ENCODE data around the gene ETNK2. TPM values are rescaled to one million over a fixed set of nuclear protein-coding genes. Genes with fewer than 3 reads are reported as not detected.

Gene ETNK2
- total and polyA plus RNA-seq, 2 of the 8 experiments (the other 6 are each of a cell fraction or from before 2014, with no cell fraction given), result 20.1 to 26.7 TPM

- Histone ChIP-seq H3K23me2 (ENCODE audit: low read depth, low read length) (no peaks in the 10 kb centered on the region; the same call in 1 of the 2 replicates), H2AK5ac (ENCODE audit: low read depth, low read length) (no peak overlapping the region), H4K8ac (ENCODE audit: extremely low read depth, insufficient read depth, low read length) (no peak overlapping the region), H3K27me3 (replicated peaks in 1 of 4; ENCODE audit: control insufficient read depth in 3 of 4, extremely low read depth in 1 of 4, insufficient read depth in 3 of 4, low read length in 3 of 4) (no peaks in the 10 kb centered on the region; a peak in 1 of 7 replicates), H3K79me1 (ENCODE audit: low read depth, low read length) (peaks cover 2% of the 10 kb centered on the region; the same call in 1 of the 2 replicates), H3K56ac (replicated peaks; ENCODE audit: insufficient read length, low read depth, low read length) (no peak overlapping the region), H4K91ac (replicated peaks; ENCODE audit: insufficient read length, low read length) (no peak overlapping the region), H3K36me3 (ENCODE audit: control insufficient read depth in 2 of 4, insufficient read depth in 4 of 4, low read length in 3 of 4) (no peaks in the 10 kb centered on the region), H3K4me3 (ENCODE audit: extremely low read depth in 1 of 4, insufficient read depth in 2 of 4, low read depth in 3 of 4, low read length in 4 of 4) (no peak overlapping the region), H3K14ac (ENCODE audit: insufficient read length) (no peak overlapping the region), H3K79me2 (ENCODE audit: control insufficient read depth in 1 of 2, insufficient read depth in 2 of 2, low read length in 2 of 2) (no peaks in the 10 kb centered on the region), H3K23ac (ENCODE audit: insufficient read length) (no peak overlapping the region), H3K18ac (ENCODE audit: extremely low read depth, low read length) (no peak overlapping the region), H3K4ac (replicated peaks; ENCODE audit: insufficient read length, low read depth, low read length) (no peak overlapping the region), H3K27ac (ENCODE audit: low read depth, low read length) (no peak overlapping the region), H3K4me2 (ENCODE audit: insufficient read depth in 1 of 2, low read depth in 2 of 2, low read length in 2 of 2) (no peak overlapping the region), H4K5ac (ENCODE audit: insufficient read length, low read depth, low read length) (no peak overlapping the region), H3K9me3 (ENCODE audit: insufficient read depth in 2 of 2, low read depth in 1 of 2, low read length in 1 of 2) (no peaks in the 10 kb centered on the region), H2BK20ac (ENCODE audit: low read length) (no peak overlapping the region), H2BK12ac (ENCODE audit: low read depth, low read length) (no peak overlapping the region), H2BK120ac (replicated peaks; ENCODE audit: low read depth, low read length) (no peak overlapping the region), H2BK5ac (ENCODE audit: low read depth, low read length) (no peak overlapping the region), H3K4me1 (replicated peaks in 1 of 4; ENCODE audit: control insufficient read depth in 3 of 4, insufficient read depth in 4 of 4, low read length in 3 of 4) (peaks cover 0 to 5% (median under 1%) of the 10 kb centered on the region in 4 experiments; a peak in 3 of 7 replicates), H2BK15ac (ENCODE audit: low read length) (no peak overlapping the region), H2AFZ (ENCODE audit: low read length) (no peak overlapping the region), H4K20me1 (replicated peaks in 1 of 2; ENCODE audit: control insufficient read depth in 1 of 2, insufficient read depth in 2 of 2, low read length in 2 of 2) (peaks cover 0 to 2% of the 10 kb centered on the region in 2 experiments), H3K9ac (replicated peaks in 1 of 4; ENCODE audit: extremely low read depth in 1 of 4, low read depth in 3 of 4, low read length in 3 of 4) (no peak overlapping the region)
- DNase-seq (ENCODE audit: low read depth in 1 of 2, low spot score in 2 of 2) (no peak), FAIRE-seq (no peak)
- POLR2A ChIA-PET (ENCODE audit: partially characterized antibody), result interaction anchor here (1.2 to 2.5 kb wide), 4 partner anchors 9 to 12 kb away, joined by 4 to 8 read pairs (median 6); partner anchors contain the start of gene ETNK2
- CTCF ChIA-PET (ENCODE audit: partially characterized antibody), result interaction anchor here (0.9 to 9.8 kb wide), 10 partner anchors 9 to 282 kb away, joined by 3 to 99 read pairs (median 5); partner anchors contain the start of genes ETNK2 and SOX13
- 82% methylated on average over 3 of the region's 3 CpGs; no CpG with 5 or more reads in 1 of the 2 experiments for WGBS, 2 experiments (ENCODE audit: extremely low coverage in 1 of 2, insufficient coverage in 1 of 2, insufficient read length in 1 of 2, insufficient replicate concordance in 2 of 2, low coverage in 1 of 2, low lambda C conversion rate in 2 of 2, missing lambda C conversion rate in 1 of 2)
- TF ChIP-seq KDM1A (IDR thresholded peaks at IDR 0.05; ENCODE audit: borderline replicate concordance, low read length) (no peak), RFX5 (IDR thresholded peaks at IDR 0.05; ENCODE audit: borderline replicate concordance, low read depth, low read length) (no peak), SIRT6 (IDR thresholded peaks at IDR 0.05; ENCODE audit: low read length) (no peak), PHF8 (conservative IDR thresholded peaks at IDR 0.05; ENCODE audit: low read depth, low read length) (no peak), SP4 (IDR thresholded peaks at IDR 0.05; ENCODE audit: low read length) (no peak), SAP30 (IDR thresholded peaks at IDR 0.05; ENCODE audit: insufficient read depth, insufficient replicate concordance, low read length) (no peak), TEAD4 (IDR thresholded peaks at IDR 0.05; ENCODE audit: low read depth, low read length) (no peak), GTF2F1 (IDR thresholded peaks at IDR 0.05; ENCODE audit: borderline replicate concordance, low read depth, low read length) (no peak), ZNF274 (IDR thresholded peaks at IDR 0.05; ENCODE audit: borderline replicate concordance, extremely low read depth, low read length) (no peak), HDAC6 (IDR thresholded peaks at IDR 0.05; ENCODE audit: low read depth, low read length) (no peak), YY1 (IDR thresholded peaks at IDR 0.05; ENCODE audit: low read depth, low read length) (no peak), NRF1 (IDR thresholded peaks at IDR 0.05; ENCODE audit: low read depth, low read length) (no peak), SP1 (IDR thresholded peaks at IDR 0.05; ENCODE audit: low read depth, low read length) (no peak), SUZ12 (IDR thresholded peaks at IDR 0.05; ENCODE audit: low read length) (no peak), JUND (IDR thresholded peaks at IDR 0.05; ENCODE audit: low read length) (no peak)
Measured at GRCh38 chr1:204141131-204141530, 10.7 kb downstream of the ETNK2 start.
